Left ventricle myocardium inferior (tissue), 1 donor: ENCODE data around the gene RING1. TPM values are rescaled to one million over a fixed set of nuclear protein-coding genes. Genes with fewer than 3 reads are reported as not detected.
A peak's percentile ranks its signal among the peaks of the same experiment; 100 is the strongest.

Experiments
- DNase-seq: peaks from one replicate; pipeline ENCODE4 v3.0.0-alpha.2; 2020
- H3K27ac ChIP-seq: fragments of 200-600 bp; replicated peaks from 2 replicates; pipeline ENCODE4 v1.8.0; 2021
- H3K27me3 ChIP-seq: fragments of 200-600 bp; 2 replicates; pipeline ENCODE4 v1.8.0; 2021; ENCODE audit warnings: low read depth
- H3K36me3 ChIP-seq: fragments of 200-600 bp; 2 replicates; pipeline ENCODE4 v1.8.0; 2021
- H3K4me1 ChIP-seq: fragments of 200-600 bp; 2 replicates; pipeline ENCODE4 v1.8.0; 2021
- H3K4me3 ChIP-seq: fragments of 200-600 bp; 2 replicates; pipeline ENCODE4 v1.8.0; 2021; ENCODE audit warnings: mild to moderate bottlenecking, moderate library complexity
- H3K9me3 ChIP-seq: fragments of 200-600 bp; replicated peaks from 2 replicates; pipeline ENCODE4 v1.8.0; 2021
- intact Hi-C: fragments of 100-400 bp; cut with micrococcal nuclease; formaldehyde crosslinking; loops from one replicate; pipeline ENCODE4 v1.11.0; 2022
- total RNA-seq: library from RNA; stranded (reverse); fragmentation: NEBNext Ultra II Directional; extraction: Animal tissue kit (Norgen Biotek cat#: 25700); gene quantifications from one replicate; pipeline ENCODE4 v1.2.1, GENCODE V29; 2021
- TF ChIP-seq, protein P1 (sequence below): fragments of 200-600 bp; IDR thresholded peaks from 2 replicates; pipeline ENCODE4 v1.8.0; 2021; ENCODE audit warnings: antibody characterized with exemption, mild to moderate bottlenecking, borderline replicate concordance
- donor health status: DM: no; HTN: yes; CAD: no; lungs with severe emphysema.

RING1 gene
- total RNA-seq, 1 donor from 2014 or later: 28.4 TPM

- no peak for DNase-seq
- peak overlapping the region; percentile 46 for H3K27ac ChIP-seq
- no peaks in the 10 kb centered on the region for H3K9me3 ChIP-seq
- TF ChIP-seq, protein P1, sequence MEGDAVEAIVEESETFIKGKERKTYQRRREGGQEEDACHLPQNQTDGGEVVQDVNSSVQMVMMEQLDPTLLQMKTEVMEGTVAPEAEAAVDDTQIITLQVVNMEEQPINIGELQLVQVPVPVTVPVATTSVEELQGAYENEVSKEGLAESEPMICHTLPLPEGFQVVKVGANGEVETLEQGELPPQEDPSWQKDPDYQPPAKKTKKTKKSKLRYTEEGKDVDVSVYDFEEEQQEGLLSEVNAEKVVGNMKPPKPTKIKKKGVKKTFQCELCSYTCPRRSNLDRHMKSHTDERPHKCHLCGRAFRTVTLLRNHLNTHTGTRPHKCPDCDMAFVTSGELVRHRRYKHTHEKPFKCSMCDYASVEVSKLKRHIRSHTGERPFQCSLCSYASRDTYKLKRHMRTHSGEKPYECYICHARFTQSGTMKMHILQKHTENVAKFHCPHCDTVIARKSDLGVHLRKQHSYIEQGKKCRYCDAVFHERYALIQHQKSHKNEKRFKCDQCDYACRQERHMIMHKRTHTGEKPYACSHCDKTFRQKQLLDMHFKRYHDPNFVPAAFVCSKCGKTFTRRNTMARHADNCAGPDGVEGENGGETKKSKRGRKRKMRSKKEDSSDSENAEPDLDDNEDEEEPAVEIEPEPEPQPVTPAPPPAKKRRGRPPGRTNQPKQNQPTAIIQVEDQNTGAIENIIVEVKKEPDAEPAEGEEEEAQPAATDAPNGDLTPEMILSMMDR: peak; percentile 78
- H3K4me1 ChIP-seq: peaks cover 86% of the 10 kb centered on the region
- H3K27me3 ChIP-seq: no peaks in the 10 kb centered on the region
- intact Hi-C loops: no loop called here
- no peak overlapping the region for H3K4me3 ChIP-seq
- H3K36me3 ChIP-seq: peaks cover 51% of the 10 kb centered on the region
Measured at GRCh38 chr6:33197431-33198048, 10.8 kb upstream of the RING1 start.

- Histone ChIP-seq H3K4me1 (peaks cover 86% of the 10 kb centered on the region), H3K27me3 (no peaks in the 10 kb centered on the region), H3K9me3 (no peaks in the 10 kb centered on the region), H3K36me3 (peaks cover 59% of the 10 kb centered on the region), H3K27ac (peak overlapping the region; percentile 46), H3K4me3 (peak overlapping the region; percentile 99)
- DNase-seq: no peak
- intact Hi-C loops: no loop called here
- TF ChIP-seq, protein P1: no peak
Measured at GRCh38 chr6:33198159-33198852, 10.0 kb upstream of the RING1 start.

GRCh38 chr6:33198853-33199436, 9.4 kb upstream of the RING1 start:
- peak overlapping the region; percentile 99 for H3K4me3 ChIP-seq
- DNase-seq: no peak
- peaks cover 88% of the 10 kb centered on the region for H3K4me1 ChIP-seq
- intact Hi-C loops: no loop called here
- peaks cover 65% of the 10 kb centered on the region for H3K36me3 ChIP-seq
- H3K9me3 ChIP-seq: no peaks in the 10 kb centered on the region
- H3K27me3 ChIP-seq: no peaks in the 10 kb centered on the region
- peak overlapping the region; percentile 99 for H3K27ac ChIP-seq
- TF ChIP-seq, protein P1: no peak

- Histone ChIP-seq H3K4me1 (peaks cover 93% of the 10 kb centered on the region), H3K36me3 (peaks cover 58% of the 10 kb centered on the region), H3K27me3 (no peaks in the 10 kb centered on the region), H3K27ac (peak overlapping the region; percentile 99), H3K9me3 (no peaks in the 10 kb centered on the region), H3K4me3 (peak overlapping the region; percentile 99)
- TF ChIP-seq, protein P1: no peak
- intact Hi-C loops: no loop called here
- peak; percentile 77 for DNase-seq
Measured at GRCh38 chr6:33199687-33200218, 8.5 kb upstream of the RING1 start.

DNA sequence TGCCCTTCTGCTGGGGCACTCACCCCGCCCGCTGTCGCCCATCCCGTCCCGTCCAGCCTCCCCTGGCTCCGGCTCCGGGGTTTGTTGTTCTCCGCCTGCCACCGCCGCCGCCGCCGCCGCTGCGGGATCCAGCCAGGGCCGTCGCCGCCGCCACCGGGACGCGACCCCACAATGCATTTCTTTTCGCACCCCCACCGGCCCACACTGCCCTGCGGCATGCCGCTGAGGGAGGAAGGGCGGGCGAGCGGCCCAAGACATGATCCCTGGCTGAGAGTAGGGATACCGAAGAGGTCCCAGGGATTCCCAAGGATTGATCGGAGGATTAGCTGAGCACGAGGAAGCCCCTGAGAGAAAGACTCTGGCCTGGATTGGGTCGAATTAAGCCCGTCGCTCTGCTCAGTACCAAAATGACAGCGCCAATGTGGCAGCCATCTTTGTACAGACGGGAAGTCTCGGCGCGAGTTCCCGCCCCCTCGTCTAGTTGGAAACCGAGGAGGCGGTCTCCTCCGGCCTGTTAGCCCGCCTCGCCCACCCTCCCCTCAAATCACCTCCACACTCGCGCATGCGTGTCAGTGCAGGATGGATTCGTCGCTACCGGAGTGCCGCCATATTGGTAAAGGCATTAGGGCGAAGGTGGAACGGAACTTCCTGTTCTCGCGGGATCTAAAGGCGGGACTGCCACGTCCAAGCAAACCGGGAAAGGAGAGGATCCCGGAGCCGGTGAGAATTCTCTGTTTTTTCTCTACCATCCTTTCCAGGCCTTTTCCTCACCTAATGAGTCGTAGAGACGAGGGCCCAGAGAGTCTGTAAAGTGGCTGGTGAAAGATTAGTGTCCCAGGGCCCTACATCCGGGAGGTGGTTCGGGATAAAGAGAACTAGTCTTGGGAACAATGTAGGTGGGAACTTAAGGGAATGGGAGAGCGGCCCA, 7.8 kb upstream of the RING1 start, which contains the start of the genes RXRB and SLC39A7:
Gene RXRB, minus strand, starts transcription at position 447 of the 928 bp plus-strand sequence. Its CDS starts 189 bp downstream, at position 258.
Gene SLC39A7, plus strand, starts transcription at position 649 of the 928 bp plus-strand sequence. CDS start 379 bp downstream, outside the sequence.
- intact Hi-C loops: no loop called here
- Histone ChIP-seq H3K27me3 (no peaks in the 10 kb centered on the region), H3K4me3 (peak within 1 kb of the TSS; percentile 99), H3K36me3 (peaks cover 50% of the 10 kb centered on the region), H3K4me1 (peaks cover 93% of the 10 kb centered on the region), H3K27ac (peak within 1 kb of the TSS; percentile 99), H3K9me3 (no peaks in the 10 kb centered on the region)
- TF ChIP-seq, protein P1: no peak
- peak; percentile 99 for DNase-seq
